NK-92 (cell line): ENCODE data around the gene DDR1.
"Not testable (repeated sequence)": the region's sequence is repeated elsewhere in the genome, so short reads cannot be mapped to it uniquely, and the experiment has no call there.

Experiments
- DNase-seq: peaks from one replicate; lab custom pipeline; 2025; ENCODE audit not compliant: unreplicated experiment; lab: John Stamatoyannopoulos, UW

DDR1 gene

DNA sequence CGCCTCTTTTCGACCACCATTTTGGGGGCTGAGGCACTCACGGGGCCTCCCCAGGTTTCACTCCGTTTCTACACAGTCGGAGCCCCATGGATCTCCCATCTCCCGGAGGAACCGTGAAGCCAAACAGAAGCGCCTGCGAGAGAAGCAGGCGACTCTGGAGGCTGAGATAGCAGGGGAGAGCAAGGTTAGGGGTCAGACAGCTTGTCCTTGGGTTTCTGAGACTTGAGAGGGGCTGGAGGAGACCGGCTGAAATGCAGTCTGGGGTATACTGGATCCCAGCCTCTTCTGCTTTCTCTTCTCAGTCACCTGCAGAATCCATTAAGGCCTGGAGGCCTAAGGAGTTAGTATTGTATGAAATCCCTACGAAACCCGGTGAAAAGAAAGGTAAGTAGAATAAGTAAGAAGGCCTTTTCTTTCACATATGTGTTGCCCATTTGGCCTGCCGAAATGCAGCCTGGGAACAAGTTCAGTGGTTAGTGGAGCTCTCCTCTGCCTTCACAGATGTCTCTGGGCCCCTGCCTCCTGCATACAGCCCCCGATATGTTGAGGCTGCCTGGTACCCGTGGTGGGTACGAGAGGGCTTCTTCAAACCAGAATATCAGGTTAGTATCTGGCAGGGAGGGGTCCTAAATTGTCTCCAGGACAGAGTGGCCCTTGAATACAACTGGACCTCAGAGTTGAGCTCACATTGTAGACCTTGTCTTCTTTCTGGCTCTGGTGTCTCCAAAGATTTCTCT, 30.7 kb downstream of the DDR1 start:
- DNase-seq, result no peak

GRCh38 chr6:30915591-30915946, 31.2 kb downstream of the DDR1 start:
- DNase-seq, result no peak

DNA sequence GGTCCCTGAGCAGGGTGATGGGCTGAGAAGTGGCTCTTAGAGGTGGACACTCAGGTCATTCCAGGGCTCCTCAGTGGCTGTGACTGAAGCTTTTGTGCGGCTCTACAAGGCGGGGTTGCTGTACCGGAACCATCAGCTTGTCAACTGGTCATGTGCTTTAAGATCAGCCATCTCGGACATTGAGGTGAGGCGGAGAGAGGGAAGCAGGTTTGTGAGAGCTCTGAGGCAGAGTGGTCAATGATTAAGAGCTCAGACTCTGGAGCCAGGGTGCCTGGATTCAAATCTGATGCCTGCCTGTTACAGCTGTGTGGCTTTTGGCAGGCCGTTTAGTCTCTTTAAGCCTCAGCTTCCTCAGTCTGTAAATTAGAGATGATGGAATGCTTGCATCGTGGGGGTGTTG, 32.7 kb downstream of the DDR1 start:
- DNase-seq, result no peak

DNA sequence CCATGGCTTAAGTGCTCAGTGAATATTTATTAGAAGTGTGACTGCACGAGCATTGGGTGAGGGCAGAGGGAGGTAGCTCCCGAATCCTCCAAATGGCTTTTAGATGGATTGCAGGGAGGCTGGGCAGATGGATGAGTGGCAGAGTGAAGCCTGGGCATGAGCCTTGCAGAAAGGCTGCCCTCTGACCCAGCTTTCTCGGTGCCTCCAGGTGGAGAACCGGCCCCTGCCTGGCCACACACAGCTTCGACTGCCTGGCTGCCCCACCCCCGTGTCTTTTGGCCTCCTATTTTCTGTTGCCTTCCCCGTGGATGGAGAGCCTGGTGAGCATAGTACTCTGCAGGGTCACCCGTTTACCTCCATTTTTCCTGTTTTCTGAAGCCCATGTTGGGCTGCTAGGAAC, 33.2 kb downstream of the DDR1 start:
- no peak for DNase-seq

DNA sequence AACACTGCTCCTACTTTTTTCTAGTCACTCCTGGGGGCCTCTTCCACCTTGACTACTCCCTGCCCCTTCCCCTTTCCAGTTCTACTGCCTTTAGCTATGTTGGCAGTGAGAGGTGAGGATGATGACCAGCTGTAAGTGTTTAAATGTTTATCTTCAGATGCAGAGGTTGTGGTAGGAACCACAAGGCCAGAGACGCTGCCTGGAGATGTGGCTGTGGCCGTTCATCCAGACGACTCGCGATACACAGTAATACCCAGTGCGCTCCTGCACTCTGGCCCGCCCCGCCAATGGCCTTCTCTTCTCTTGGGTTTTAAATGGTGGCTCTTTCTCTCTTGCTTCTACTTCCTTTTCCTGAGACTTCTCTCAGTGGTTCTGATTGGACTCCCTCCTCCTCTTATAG, 34.4 kb downstream of the DDR1 start:
- DNase-seq, result no peak

- DNase-seq, result no peak
These were observed 38.1 kb downstream of the DDR1 start for GRCh38 chr6:30922447-30922852.

- not testable (repeated sequence) for DNase-seq
These were observed 39.8 kb downstream of the DDR1 start for GRCh38 chr6:30924040-30924627.

DNA sequence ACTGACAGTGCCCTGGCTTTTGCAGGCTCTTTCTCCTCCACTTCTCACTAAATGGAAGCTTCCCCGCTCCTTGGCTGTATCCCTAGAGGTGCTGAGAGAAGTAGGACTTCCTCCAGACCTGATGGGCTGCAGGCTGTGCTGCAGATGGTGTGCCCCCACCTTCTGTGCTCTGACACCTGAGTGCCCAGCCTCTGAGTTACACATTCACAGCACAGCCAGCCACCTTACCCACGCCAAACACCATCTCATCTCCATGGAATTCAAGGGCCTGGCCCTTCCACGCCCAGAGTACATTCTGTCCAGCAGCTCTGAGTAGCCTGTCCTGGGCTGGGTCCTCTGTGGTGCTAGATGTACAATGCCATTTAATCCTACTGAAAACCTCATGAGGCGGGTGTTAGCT, 42.3 kb downstream of the DDR1 start:
- no peak for DNase-seq

DNA sequence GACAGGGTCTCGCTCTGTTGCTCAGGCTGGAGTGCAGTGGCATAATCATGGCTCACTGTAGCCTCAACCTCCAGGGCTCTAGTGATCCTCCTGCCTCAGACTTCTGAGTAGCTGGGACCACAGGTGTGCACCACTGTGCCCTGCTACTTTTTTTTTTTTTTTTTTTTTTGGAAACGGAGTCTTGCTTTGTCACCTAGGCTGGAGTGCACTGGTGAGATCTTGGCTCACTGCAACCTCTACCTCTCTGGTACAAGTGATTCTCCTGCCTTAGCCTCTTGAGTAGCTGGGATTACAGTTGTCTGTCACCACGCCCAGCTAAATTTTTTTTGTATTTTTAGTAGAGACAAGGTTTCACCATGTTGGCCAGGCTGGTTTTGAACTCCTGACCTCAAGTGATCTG, 42.8 kb downstream of the DDR1 start:
- not testable (repeated sequence) for DNase-seq

- DNase-seq, result no peak
These were observed 44.4 kb downstream of the DDR1 start for GRCh38 chr6:30928677-30929076.

DNA sequence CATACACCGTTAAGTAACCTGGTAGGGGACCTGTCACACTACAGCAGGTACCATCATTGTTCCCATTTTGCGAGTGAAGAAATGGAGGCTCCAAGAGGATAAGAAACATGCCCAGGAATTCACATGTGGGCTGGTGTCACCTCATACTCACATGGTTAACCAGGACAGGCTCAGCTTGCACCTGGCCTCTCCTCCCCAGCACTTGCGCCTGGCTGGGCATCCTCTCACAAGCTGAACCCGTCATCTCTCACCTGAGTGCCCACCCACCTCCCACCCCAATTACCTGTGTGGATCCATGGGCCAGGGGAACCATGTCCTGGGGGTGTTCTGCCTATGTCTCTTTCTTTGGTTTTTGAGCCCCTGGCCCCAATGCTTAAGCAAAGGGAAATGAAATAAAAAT, 46.2 kb downstream of the DDR1 start:
- DNase-seq, result no peak

DNA sequence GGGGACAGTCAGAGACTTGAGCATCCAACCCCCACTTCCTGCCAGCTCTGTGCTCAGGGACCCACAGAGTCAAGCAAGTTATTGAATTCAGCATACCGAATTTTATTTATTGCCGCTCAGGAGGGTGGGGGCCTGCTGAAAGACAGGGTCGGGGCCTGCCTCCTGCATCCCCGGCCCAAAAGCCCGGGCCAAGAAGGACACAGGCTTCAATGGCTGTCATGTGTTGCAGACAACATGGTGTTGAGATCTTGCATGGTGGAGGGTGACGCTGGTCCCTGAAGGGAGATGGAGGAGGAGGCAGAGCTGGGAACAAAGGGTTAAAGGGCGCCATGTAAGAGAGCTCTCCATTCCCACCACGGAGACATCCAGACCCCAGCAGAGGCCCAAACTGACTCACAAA, 47.0 kb downstream of the DDR1 start:
- DNase-seq, result no peak

- DNase-seq, result no peak
These were observed 47.8 kb downstream of the DDR1 start, which contains the start of gene SFTA2 for GRCh38 chr6:30931969-30932645. TSS of gene SFTA2 (minus strand) at chr6:30932170. CDS start at chr6:30932096, 74 bp downstream.

GRCh38 chr6:30932665-30933365, 48.5 kb downstream of the DDR1 start:
- DNase-seq, result no peak

GRCh38 chr6:30935018-30935417, 50.7 kb downstream of the DDR1 start:
- no peak for DNase-seq

GRCh38 chr6:30937265-30937664, 52.9 kb downstream of the DDR1 start:
- no peak for DNase-seq

DNA sequence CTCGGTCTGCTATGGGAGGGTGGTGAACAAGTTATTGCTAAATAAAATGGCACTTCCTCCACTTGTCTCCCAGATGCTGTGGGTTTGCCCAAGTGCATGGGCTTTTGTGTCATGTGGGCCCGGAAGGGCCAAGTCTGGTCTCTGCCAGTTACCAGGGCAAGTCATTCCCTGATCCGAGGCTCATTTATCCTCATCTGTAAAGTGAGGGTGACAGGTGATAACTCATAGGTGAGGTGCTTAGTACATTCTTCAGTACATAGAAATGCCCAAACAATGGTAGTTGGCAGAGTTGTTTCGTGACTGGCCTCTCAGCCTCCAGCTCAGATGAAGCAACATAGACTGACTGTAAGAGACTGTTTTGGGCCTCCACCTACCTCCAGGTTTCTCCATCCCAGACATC, 54.4 kb downstream of the DDR1 start:
- no peak for DNase-seq

GRCh38 chr6:30939473-30939872, 55.2 kb downstream of the DDR1 start:
- DNase-seq, result no peak

GRCh38 chr6:30940361-30940986, 56.2 kb downstream of the DDR1 start, which contains the start of gene MUCL3:
TSS of gene MUCL3 (plus strand) at chr6:30940973. CDS start at chr6:30941000, 27 bp downstream.
- no peak for DNase-seq

GRCh38 chr6:30942338-30943060, 58.2 kb downstream of the DDR1 start:
- DNase-seq, result no peak

DNA sequence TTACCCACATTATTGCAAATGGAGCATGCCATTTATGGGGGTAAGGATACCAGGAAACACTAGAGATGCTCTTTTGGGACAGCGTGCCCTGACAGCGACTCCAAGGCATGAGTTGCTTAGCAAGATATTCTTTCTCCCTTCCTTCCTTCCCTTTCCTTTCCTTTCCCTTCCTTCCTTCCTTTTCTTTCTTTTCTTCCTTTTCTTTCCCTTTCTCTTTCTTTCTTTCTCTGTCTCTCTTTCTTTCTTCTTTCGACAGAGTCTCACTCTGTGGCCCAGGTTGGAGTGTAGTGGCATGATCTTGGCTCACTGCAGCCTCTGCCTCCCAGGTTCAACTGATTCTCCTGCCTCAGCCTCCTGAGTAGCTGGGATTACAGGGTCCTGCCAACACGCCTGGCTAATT, 59.7 kb downstream of the DDR1 start:
- DNase-seq, result no peak
